Inflammatory macrophage (primary cell): ENCODE data around the gene FBXL20.

Source experiments
- DNase-seq, 2 donors: peaks; one replicate each; pipeline ENCODE4 v3.0.0-alpha.2; 2020 to 2022

FBXL20 gene

GRCh38 chr17:39244600-39245570 is 156.5 kb downstream of the FBXL20 start:
- peak; percentile 79 to 82 for DNase-seq

GRCh38 chr17:39244016-39244599 is 157.3 kb downstream of the FBXL20 start:
- DNase-seq: no peak

GRCh38 chr17:39243155-39243554 is 158.3 kb downstream of the FBXL20 start:
- no peak for DNase-seq

GRCh38 chr17:39240631-39241030 is 160.8 kb downstream of the FBXL20 start:
- DNase-seq: no peak

- no peak for DNase-seq
Measured at GRCh38 chr17:39239640-39240314, 161.6 kb downstream of the FBXL20 start.

- DNase-seq: peak; percentile 23 to 34
Measured at GRCh38 chr17:39238311-39238972, 163.0 kb downstream of the FBXL20 start.

- DNase-seq: no peak
Measured at GRCh38 chr17:39237586-39237985, 163.8 kb downstream of the FBXL20 start.

- no peak for DNase-seq
Measured at GRCh38 chr17:39236981-39237441, 164.4 kb downstream of the FBXL20 start.

- no peak for DNase-seq
Measured at GRCh38 chr17:39236450-39236927, 164.9 kb downstream of the FBXL20 start.

- DNase-seq: peak; percentile 49 to 51
Measured at GRCh38 chr17:39235555-39236449, 165.6 kb downstream of the FBXL20 start.

GRCh38 chr17:39231591-39232551 is 169.6 kb downstream of the FBXL20 start:
- peak in 1 of 2 donors; percentile 44 for DNase-seq

GRCh38 chr17:39231091-39231561 is 170.3 kb downstream of the FBXL20 start:
- DNase-seq: peak in 1 of 2 donors; percentile 28

- DNase-seq: no peak
Measured at GRCh38 chr17:39230361-39230760, 171.1 kb downstream of the FBXL20 start.

- peak; percentile 19 to 67 for DNase-seq
Measured at GRCh38 chr17:39229274-39229913, 172.0 kb downstream of the FBXL20 start.

GRCh38 chr17:39227364-39227919 is 174.0 kb downstream of the FBXL20 start:
- DNase-seq: peak in 1 of 2 donors; percentile 28

- DNase-seq: no peak
Measured at GRCh38 chr17:39225959-39226683, 175.3 kb downstream of the FBXL20 start.

- DNase-seq: no peak
Measured at GRCh38 chr17:39225308-39225958, 176.0 kb downstream of the FBXL20 start, which contains the start of gene STAC2. Gene STAC2 (minus strand): TSS chr17:39225945. CDS start chr17:39225502, 443 bp downstream.
